ENCODE results near the gene TCTN3. TPM values are rescaled to one million over a fixed set of nuclear protein-coding genes. Genes with fewer than 3 reads are reported as not detected.

Gene TCTN3
- 38.0 and 48.6 TPM in 2 replicates for polyA plus RNA-seq (2011; rRNA removed)
- 22.5 and 32.6 TPM in 2 replicates for polyA minus RNA-seq (2011; rRNA and poly(A)+ RNA removed)

- TF ChIP-seq, protein P1, sequence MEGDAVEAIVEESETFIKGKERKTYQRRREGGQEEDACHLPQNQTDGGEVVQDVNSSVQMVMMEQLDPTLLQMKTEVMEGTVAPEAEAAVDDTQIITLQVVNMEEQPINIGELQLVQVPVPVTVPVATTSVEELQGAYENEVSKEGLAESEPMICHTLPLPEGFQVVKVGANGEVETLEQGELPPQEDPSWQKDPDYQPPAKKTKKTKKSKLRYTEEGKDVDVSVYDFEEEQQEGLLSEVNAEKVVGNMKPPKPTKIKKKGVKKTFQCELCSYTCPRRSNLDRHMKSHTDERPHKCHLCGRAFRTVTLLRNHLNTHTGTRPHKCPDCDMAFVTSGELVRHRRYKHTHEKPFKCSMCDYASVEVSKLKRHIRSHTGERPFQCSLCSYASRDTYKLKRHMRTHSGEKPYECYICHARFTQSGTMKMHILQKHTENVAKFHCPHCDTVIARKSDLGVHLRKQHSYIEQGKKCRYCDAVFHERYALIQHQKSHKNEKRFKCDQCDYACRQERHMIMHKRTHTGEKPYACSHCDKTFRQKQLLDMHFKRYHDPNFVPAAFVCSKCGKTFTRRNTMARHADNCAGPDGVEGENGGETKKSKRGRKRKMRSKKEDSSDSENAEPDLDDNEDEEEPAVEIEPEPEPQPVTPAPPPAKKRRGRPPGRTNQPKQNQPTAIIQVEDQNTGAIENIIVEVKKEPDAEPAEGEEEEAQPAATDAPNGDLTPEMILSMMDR (IDR thresholded peaks at IDR 0.05; ENCODE audit: insufficient read depth, low read depth, low read length), result peak; percentile 100
Observed at GRCh38 chr10:95693668-95694534, at the start of gene TCTN3. Gene TCTN3, minus strand, starts transcription at chr10:95693927. Its CDS starts 28 bp downstream, at chr10:95693899.

DNA sequence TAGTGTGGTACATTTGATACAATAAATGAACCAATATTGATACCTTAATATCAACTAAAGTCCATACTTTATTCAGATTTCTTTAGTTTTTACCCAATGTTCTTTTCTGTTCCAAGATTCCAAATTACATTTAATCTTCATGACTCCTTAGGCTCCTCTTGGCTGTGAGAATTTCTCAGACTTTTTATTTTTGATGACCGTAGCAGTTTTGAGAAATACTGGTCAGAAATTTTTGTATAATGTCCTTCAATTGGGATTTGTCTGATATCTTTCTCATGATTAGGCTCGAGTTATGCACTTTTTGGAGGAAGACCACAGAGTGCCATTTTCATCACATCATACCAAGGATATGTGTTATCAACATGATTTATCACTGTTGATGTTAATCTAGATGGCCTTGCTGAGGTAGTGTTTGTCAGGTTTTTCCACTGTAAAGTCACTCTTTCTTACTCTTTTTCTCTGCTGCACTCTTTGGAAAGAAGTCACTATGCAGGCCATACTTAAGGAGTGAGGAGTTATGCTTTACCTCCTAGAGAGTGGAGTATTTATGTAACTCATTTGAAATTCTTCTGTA lies 49.3 kb upstream of the TCTN3 start:
- CTCF ChIA-PET, result interaction anchor here (1.9 kb wide), 1 partner anchor 50 kb away, joined by 7 read pairs; the partner anchor contains the start of gene TCTN3
- TF ChIP-seq, protein P1 (IDR thresholded peaks at IDR 0.05; ENCODE audit: insufficient read depth, low read depth, low read length), result no peak
- POLR2A ChIA-PET, result no interaction called here
- no peak for DNase-seq (ENCODE audit: low read depth)
- H3K4me3 ChIP-seq (ENCODE audit: low read depth, low read length), result no peak overlapping the region
- no peaks in the 10 kb centered on the region for H3K27me3 ChIP-seq (ENCODE audit: control insufficient read depth, insufficient read depth, low read length)
- no peaks in the 10 kb centered on the region for H3K36me3 ChIP-seq (ENCODE audit: control insufficient read depth, insufficient read depth, low read length)

More at GRCh38 chr10:95693668-95694534, at the start of gene TCTN3:
- Histone ChIP-seq H3K27me3 (ENCODE audit: control insufficient read depth, insufficient read depth, low read length) (no peaks in the 10 kb centered on the region), H3K4me3 (ENCODE audit: low read depth, low read length) (peak within 1 kb of the TSS; percentile 83), H3K36me3 (ENCODE audit: control insufficient read depth, insufficient read depth, low read length) (no peaks in the 10 kb centered on the region; the same call in 1 of the 2 replicates)
- peak; percentile 98 for DNase-seq (ENCODE audit: low read depth)
- POLR2A ChIA-PET, result interaction anchor here (0.6 to 0.7 kb wide), 3 partner anchors 148 to 346 kb away, joined by 3 to 9 read pairs (median 4); no protein-coding TSS in a partner anchor
- CTCF ChIA-PET, result interaction anchor here (0.6 to 11.4 kb wide), 50 partner anchors 9 to 509 kb away, joined by 3 to 296 read pairs (median 4); partner anchors contain the start of gene ENTPD1

- DNase-seq (ENCODE audit: low read depth), result no peak
- no peaks in the 10 kb centered on the region for H3K27me3 ChIP-seq (ENCODE audit: control insufficient read depth, insufficient read depth, low read length)
- CTCF ChIA-PET, result interaction anchor here (1.9 kb wide), 1 partner anchor 49 kb away, joined by 7 read pairs; the partner anchor contains the start of gene TCTN3
Observed at GRCh38 chr10:95742485-95742884, 48.8 kb upstream of the TCTN3 start.

DNA sequence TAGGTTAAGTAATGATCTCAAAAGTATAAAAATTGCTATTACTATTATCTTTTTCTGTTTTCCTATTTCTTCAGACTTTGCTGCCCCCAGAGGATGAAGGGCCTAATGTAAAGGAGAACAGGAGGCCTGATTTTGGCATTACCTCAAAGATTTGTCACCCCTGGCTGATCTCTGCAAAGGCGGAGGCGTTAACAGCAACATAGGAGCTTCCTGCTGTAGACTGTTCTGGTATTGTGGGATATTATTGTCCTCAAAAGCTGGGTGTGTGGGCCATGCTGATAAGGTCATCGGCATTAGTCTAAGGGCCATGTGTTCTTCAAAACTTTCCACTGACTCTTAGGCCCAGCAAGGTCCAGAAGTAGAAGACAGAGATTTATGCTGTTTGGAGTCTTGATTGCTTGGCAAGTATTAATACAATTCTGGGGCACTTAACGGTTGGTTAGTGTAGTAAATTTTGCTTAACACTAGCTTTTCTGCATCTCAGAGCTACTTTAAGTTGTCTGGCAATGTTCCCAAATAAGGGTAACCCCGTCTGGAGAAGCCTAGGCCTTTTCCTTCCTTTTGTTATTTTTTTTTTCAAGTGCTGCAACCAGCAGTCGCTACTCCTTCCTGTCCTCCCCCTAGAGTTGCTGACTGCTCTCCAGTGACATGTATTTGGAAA lies 48.2 kb upstream of the TCTN3 start:
- Histone ChIP-seq H3K4me3 (ENCODE audit: low read depth, low read length) (no peak overlapping the region), H3K36me3 (ENCODE audit: control insufficient read depth, insufficient read depth, low read length) (no peaks in the 10 kb centered on the region), H3K27me3 (ENCODE audit: control insufficient read depth, insufficient read depth, low read length) (no peaks in the 10 kb centered on the region)
- ChIA-PET CTCF (interaction anchor here (0.5 to 1.9 kb wide), 2 partner anchors 48 to 292 kb away, joined by 3 to 7 read pairs; partner anchors contain the start of gene TCTN3), POLR2A (no interaction called here)
- TF ChIP-seq, protein P1 (IDR thresholded peaks at IDR 0.05; ENCODE audit: insufficient read depth, low read depth, low read length), result no peak
- no peak for DNase-seq (ENCODE audit: low read depth)

More at GRCh38 chr10:95742485-95742884, 48.8 kb upstream of the TCTN3 start:
- TF ChIP-seq, protein P1 (IDR thresholded peaks at IDR 0.05; ENCODE audit: insufficient read depth, low read depth, low read length), result no peak
- no peaks in the 10 kb centered on the region for H3K36me3 ChIP-seq (ENCODE audit: control insufficient read depth, insufficient read depth, low read length)
- POLR2A ChIA-PET, result no interaction called here
- no peak overlapping the region for H3K4me3 ChIP-seq (ENCODE audit: low read depth, low read length)
